HG03378 (cell line): Measurements from ENCODE around the gene NOVA2.

ENCODE experiments used
- ATAC-seq: cut with Tn5 transposase; IDR thresholded peaks from one replicate; pipeline ENCODE4 v1.9.1; 2021; ENCODE audit warnings: mild to moderate bottlenecking, moderate library complexity; ENCODE audit not compliant: unreplicated experiment

Gene NOVA2, protein sequence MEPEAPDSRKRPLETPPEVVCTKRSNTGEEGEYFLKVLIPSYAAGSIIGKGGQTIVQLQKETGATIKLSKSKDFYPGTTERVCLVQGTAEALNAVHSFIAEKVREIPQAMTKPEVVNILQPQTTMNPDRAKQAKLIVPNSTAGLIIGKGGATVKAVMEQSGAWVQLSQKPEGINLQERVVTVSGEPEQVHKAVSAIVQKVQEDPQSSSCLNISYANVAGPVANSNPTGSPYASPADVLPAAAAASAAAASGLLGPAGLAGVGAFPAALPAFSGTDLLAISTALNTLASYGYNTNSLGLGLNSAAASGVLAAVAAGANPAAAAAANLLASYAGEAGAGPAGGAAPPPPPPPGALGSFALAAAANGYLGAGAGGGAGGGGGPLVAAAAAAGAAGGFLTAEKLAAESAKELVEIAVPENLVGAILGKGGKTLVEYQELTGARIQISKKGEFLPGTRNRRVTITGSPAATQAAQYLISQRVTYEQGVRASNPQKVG

DNA sequence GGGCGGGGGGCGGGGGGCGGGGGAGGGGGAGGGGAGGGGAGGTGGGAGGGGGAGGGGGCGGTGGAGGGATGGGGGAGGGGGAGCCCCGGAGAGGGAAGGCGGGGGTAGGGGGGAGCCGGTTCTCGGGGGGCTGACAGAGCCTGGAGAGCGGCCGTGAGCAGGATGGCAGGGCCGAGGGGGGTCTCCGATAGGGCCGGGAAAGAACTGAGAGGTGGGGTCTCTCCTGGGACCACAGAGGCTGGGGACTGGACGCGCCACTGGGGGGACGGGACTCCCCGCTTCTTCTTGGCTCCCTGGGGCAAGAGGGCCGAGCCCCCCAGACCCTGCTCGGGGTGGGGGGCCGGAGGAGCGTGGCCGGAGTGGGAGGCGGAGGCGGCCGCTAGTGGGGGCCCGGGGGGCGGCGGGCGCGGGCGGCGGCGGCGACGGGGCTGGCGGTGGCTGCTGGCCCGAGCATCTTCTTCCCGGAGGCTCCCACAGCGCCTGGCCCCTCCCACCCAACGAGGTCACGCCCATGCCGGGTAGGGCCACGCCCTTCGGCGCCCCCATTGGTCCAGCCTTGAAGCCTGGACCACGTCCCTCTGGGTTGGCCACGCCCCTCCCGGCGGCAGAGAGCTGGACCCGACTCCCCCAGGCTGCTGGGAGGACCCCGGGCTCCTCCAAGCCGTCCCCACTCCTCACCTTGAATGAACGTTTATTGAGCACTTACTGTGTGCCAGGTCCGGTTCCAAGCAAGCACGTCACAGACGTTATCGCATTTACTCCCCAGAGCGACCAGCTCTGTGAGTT is at the start of gene NOVA2:
Gene NOVA2, minus strand, starts transcription at position 313 of the 786 bp plus-strand sequence. CDS start 514 bp downstream, outside the sequence.
- no peak for ATAC-seq

DNA sequence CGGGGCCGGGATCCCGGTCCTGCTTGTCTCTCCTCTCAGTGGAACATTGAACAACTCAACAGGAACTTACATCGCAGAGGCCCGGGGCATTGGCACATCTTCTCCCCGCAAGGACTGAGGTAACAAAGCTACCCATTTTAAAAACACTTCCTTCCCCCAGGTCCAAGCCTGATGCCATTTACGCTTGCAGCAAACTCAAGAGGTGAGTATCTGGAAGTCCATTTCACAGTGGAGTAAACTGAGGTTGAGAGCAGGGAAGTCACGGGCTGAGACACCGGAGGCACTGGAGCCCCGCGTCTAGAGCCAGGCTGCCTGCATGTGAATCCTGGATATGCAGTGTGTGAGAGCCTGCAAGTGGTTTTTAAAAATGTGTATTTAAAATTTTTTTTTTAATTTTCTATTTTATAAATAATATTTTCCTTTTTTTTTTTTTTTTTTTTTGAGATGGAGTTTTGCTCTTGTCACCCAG is 49.7 kb upstream of the NOVA2 start:
- ATAC-seq: no peak

DNA sequence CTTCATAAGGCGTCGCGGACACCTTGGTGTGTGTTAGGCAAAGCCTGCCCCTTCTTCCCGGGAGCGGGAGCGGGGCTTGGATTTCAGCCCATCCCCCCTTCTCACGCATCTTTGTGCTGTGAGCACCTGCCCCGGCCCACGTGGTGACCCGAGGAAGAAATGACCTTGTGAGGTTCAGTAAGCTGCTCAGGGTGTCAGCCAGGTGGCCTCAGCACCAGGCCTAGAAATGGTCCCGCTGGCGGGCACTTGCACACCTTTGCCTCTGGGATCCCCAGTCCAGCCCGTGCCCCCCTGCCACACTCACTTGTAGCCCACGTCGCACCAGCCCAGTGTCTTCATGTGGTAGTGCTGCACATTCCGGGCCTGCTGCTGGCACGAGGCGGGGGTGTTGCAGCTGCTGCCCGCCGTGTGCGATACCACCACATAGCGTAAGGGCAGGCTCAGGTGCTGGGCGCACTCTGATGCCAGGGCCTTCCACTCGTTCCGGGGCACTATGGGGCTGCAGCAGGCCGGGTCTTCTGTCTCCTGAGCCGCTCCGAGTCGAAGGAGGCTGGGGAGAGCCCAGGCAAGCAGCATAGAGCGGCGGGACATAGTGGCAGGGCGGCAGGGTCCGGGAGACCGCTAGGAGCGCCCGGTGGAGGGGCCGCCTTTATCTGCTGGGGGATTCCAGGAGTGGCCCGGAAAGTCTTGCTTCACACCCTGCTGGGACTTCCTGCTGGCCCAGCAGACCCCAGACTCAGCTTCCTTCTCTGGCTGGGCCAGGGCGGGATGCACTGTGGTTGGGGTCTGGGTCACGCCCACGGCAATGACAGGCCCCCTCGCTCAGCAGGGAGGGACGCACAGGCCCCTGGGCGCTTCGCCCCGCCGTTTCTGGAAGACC is 49.0 kb upstream of the NOVA2 start, which contains the start of gene PGLYRP1:
Gene PGLYRP1, minus strand, starts transcription at position 623 of the 880 bp plus-strand sequence. Its CDS starts 32 bp downstream, at position 591.
- no peak for ATAC-seq

DNA sequence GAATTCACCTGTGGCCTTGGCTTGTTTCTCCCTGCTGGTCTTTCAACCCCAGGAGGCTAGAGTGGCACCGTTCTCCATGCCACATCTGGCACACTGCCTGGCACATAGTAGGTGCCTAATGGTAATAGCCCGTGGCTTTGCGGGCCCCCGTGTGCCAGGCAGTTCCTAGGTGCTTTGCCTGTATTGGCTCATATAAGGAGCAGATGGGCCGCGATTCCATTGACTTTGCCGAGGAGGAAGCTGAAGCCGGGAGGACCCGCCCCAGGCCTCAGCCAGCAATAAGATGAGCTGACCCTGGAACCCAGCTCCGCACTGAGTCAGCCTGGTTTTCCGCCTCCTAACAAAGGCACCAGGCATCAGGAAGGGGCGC is 48.4 kb upstream of the NOVA2 start:
- no peak for ATAC-seq

DNA sequence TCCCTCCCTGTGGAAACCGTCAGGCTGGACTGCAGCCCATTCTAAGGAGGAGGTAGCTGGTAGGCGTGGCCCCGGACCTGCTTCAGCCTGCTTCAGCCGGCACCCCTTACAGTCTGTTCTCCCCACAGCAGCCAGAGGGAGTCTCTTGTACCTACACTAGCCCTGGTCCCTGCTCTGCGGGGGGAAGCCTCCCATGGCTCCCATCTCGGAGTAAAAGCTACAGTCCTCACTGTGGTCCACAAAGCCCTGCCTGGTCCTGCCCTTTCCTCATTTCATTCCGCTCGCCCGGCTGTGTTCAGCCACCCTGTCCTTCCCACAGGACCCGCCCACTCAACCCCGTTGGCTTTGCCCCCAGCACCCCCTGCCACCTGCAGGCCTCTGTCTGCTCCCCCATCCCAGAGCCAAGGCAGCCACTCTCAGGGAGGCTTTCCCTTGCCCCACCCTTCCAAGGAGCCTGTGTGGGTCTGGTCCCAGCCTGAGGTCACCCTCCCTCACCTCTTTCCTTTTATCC is 47.9 kb upstream of the NOVA2 start:
- ATAC-seq: no peak

DNA sequence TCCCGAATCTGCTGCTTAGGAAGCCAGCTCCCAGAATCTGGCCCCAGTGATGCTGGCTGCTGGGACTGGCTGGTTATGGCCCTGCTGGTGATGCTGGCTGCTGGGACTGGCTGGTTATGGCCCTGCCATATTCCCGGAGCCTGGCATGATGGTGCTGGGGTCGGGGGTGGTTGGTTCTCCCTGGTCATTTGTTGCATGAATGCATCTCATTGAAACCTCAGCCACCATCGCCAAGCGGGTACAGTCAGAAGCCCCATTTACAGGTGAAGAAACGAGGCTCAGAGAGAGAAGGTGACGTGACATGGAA is 47.1 kb upstream of the NOVA2 start:
- no peak for ATAC-seq

DNA sequence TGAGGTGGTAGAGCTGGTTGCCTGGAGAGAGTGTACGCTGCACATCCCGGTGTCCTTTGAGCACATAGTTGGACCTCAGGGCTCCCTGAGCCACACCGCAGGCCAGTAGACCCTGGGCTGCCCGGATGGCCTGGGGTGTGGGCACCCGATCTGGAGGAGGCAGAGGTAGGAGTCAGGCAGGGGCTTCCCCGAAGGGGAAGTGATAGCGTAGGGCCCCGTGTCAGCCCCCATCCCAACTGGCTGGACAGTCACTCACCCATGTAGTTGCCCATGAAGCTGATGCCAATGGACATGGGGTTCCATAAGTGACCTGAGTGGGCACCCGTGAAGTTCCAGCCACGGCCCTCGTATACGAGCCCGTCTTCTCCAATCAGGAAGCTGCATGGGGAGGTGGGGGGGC is 45.6 kb upstream of the NOVA2 start:
- ATAC-seq: no peak

DNA sequence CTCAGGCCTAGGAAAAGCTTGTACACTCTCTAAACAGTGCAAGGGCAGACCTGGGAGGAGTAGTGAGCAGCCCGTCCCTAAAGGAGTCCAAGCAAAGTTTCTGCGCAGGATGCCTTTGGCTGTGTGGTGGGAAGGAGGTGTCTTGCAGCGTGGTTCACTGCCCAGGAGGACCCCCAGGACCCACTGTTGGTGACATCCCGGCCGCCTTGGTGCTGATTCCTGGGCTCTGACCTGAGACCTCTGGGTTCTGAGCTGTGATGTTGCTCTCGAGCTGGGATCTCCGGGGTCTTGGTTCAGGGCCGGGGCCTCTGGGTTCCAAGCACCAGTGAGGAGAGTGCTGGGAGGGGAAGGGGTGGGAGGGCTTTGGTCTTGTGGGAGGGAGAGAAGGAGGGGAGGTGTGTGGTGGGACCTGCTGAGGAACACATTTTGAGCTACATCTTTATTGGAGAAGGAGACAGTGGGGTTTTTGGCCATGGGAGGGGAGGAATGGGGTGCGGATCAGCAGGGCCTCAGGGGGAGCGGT is 45.1 kb upstream of the NOVA2 start:
- no peak for ATAC-seq

DNA sequence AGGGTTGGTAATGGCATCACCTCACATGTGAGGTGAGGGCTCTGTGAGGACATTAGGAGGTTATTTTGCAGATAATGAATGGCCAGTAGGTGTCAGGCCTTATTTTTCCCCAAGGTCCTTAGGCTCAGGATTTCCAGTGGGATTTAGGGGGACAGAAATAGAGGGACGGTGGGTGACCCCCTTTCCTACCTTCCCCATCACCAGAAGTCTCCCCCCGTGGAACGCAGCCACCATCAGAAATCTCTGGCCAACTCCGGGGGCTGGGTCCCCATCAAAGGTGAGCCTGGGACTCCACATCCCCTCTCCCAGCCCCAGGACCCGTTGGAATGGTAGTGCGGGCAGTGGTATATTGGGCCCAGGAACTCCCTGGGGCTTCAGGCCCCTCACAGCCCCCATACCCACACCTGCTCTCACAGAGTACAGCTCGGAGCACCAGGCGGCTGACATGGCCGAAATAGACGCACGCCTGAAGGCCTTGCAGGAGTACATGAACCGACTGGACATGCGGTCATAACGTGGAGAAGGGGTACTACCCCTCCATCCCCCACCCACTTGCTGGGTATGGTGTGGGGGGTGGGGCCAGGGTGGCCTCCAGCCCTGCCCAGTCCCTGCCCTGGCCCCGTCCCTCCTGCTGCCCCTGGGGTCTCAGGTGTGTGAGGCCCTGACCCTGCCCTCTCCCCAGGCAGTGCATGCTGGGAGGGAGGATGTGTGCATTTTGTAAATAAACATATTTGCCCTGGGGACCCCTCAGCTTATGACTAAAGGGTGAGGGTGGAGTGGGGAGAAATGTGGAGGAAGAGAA is 44.4 kb upstream of the NOVA2 start:
- ATAC-seq: no peak

DNA sequence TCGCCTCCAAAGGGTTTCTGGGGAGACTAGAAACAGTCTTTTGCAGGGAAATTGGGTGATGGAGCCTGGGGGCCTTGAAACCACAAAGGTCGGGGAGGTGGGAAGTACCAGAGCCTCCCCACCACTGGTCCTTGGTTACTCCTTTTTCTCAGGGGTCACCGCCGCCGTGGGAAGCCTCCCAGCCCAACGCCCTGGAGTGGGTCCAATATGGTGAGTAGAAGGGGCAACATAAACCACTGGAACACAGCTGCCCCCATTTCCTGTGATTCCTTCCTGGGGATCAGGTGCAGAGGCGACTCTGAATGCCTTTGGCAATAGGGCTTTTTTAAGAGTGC is 43.4 kb upstream of the NOVA2 start:
- no peak for ATAC-seq

DNA sequence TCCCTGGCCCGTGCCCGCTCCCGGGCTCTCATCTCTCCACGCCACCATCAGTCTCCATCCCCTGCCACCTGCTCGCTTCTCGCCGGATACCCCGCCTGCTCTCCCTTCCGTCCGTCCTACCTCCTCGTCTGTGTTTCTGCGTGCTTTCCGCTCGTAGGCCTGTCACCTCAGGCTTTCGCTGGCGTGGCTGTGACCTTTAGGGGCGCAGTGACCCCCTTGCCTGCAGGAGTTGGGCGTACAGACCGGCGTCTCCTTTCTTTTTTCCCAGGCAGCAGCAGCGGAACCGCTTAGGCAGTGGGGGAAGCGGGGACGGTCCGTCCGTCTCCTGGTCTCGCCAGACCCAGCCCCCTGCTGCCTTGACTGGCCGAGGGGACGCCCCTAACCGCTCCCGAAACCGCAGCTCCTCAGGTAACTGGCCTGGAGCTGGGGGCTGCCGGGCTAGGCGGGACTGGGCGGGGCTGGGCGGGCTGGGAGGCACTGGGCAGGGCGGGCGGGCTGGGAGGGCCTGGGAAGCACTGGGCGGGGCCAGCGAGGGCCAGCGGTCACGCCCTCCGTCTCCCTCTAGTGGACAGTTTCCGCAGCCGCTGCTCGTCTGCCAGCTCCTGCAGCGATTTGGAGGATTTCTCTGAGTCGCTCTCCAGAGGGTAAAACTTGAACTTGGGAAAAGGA is 42.9 kb upstream of the NOVA2 start:
- ATAC-seq: no peak

DNA sequence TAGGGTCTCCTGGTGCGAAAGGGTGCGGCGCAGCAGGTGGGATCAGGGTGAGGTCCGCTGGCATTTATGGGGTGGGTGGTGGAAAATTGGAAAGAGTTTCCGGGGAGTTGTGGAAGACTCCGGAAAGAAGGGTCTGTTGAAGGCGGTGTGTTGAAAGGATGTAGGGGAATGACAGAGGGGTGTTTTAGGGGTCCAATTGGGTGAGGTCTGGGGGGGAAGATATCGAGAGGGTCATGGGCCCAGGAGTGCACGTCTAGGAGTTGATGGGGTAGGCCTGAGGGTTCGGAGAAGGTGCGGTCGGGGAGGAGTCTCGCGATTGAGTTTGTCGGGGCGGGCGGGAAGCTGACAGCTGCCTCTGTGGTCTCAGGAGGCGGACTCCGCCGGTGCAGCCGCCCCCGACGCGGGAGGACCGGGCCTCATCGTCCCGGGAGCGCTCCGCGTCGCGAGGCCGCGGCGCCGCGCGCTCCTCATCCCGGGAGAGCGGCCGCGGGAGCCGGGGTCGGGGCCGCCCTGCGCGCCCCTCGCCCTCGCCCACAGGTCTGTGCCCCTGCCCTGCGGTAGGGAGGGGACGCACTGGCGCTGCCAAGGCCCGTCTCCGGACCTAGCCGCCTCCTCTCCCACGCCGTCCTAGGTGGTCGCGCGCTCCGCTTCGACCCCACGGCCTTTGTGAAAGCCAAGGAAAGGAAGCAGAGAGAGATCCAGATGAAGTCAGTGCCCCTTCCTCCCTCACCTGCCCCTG is 42.2 kb upstream of the NOVA2 start:
- ATAC-seq: no peak

DNA sequence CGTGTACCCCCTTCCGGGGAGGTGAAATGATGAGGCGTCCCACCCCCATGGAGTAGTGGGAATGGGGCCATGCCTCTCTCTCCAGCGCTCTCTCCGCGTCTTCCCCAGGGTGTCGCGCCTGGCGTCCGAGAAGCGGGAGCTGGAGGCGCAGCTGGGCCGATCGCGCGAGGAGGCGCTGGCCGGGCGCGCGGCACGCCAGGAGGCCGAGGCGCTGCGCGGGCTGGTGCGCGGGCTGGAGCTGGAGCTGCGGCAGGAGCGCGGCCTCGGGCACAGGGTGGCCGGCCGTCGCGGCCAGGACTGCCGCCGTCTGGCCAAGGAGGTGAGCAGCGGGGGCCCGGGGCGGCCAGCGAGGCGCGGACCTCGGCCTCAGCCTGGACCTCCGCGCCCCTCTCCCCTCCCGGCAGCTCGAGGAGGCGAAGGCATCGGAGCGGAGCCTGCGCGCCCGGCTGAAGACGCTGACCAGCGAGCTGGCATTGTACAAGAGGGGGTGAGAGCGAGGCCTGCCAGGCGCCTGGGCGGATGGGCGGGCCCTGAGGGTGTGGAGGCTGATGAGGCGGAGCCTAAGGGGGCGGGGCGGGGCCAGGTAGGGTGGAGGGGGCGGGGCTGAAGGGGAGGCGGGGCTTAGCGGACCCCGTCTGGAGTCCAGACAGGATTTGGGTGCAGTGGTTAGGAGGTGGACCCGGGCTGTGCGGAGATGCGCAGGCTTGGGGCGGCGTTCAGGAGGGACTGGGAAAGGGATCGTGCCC is 41.4 kb upstream of the NOVA2 start:
- ATAC-seq: no peak

DNA sequence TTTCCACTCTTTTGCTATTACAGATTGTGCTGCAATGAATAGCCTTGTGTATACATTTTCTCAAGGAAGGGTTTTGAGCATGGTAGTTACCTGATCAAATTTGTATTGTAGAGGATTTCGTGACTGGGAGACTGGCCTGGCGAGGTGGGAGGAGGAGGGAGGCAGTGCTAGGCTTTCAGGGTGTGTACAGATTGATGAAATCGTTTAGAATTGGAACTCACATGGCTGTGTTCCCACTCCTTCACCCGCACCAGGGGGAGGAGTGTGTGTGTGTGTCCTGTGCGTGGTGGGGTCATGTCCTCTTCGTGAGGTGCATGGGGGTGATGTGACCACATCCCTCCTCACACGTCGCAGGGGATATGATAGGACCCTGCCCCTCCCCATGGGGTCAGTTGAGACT is 40.9 kb upstream of the NOVA2 start:
- no peak for ATAC-seq

DNA sequence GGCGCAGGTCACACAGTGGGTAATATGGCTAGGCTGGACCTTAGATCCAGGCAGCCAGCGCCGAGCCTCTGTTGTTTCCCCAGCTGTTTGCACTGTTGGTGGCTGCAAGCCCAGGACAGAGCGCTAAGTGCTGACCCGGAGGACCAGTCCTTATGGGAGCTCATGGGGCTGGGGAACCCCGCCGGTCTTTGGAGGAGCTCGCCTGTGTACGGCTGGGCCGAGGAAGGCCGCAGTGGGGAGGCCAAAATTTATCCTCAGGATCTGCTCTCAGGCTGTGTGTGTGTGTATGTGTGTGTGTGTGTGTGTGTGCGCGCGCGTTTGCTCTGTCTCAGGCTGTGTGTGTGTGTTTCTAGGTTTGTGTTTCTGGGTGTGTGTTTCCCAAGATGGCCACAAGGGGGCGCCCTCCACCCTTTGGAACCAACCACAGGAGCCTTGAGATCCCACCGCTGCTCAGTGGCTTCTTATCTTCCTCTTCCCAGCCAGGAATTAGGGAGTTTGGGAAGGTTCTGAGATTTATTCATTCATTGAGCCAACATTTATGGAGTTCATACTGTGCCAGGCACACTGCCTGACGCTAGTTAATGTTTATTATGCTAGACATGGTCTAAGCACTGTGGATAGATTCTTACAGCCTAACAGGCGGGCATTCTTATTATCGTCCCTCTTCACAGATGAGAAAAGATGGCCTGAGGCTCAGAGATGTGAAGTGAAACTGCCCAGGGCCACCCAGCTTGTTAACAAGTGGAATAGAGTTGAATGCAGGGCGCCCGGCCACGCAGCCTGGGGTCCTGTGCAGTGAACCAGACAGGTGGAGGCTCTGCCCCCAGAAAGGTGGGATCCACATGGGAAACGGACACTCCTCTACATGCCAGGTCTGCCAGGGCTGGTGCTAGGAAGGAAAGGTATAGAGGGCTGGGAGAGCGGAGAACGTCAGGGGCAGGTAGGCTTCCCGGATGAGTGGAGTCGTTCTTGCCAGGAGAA is 36.2 kb upstream of the NOVA2 start:
- no peak for ATAC-seq

DNA sequence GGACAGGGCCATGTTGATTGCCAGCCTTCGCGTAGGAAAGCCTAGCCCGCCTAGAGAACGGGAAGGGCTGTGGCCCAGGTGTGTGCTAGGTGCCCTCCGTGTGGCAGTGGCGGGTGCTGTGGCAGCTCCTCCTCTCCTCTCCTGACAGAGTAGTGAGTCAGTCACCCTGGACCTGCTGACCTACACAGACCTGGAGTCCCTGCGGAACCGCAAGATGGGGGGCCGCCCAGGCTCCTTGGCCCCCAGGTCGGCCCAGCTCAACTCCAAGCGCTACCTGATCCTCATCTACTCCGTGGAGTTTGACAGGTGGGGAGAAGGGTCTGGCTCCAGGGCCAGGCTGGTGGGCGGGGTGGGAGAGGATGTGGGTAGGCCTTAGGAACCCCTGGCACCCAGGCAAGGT is 32.7 kb upstream of the NOVA2 start:
- no peak for ATAC-seq
